ENCODE results near the gene SLC24A4.

- TF ChIP-seq POLR2A (IDR thresholded peaks at IDR 0.05) (no peak), CTCF (IDR thresholded peaks at IDR 0.05) (no peak)
Observed at GRCh38 chr14:92447416-92448197, 124.6 kb downstream of the SLC24A4 start.
